Breast epithelium (tissue), 3 donors: ENCODE data around the gene ATP6V1F.

Experiments
- POLR2A ChIP-seq: fragments of 450-650 bp; IDR thresholded peaks from one replicate; pipeline ENCODE4 v1.6.1; 2016; ENCODE audit warnings: antibody characterized with exemption, mild to moderate bottlenecking, moderate library complexity
- TF ChIP-seq, protein P1 (sequence below), 3 donors: fragments of 450-650 bp; IDR thresholded peaks; one replicate each; pipeline ENCODE4 v1.5.1; 2016 to 2017; ENCODE audit warnings: antibody characterized with exemption in 3 of 3, mild to moderate bottlenecking in 3 of 3, moderate library complexity in 3 of 3

DNA sequence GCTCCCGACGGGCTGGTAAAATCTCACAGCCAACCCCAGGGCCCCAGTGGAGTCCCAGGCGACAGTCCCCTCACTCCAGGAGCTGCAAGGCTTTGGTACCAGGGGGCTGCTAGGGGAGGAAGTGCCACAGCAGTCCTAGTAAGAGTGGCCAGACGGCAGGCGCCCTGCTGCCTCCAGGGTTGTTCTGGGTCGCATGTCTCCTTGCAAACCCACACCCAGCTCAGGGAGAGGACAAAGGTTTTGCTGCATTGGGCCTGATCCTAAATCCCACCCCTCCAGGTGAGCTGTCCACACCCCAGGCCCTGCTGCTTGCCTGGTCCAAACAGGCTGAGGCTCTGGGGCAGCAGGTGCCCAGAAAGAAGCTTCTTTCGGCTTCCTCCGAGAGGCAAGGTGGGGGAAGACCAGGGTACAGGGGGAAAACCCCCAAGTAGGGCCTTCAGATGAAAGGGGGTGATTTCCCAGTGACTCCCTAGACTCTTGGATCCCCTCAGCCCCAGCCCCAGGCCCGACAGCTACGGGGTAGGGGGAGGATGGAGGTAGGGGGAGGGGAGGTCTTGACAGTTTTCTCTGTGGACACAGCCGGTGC, 52.0 kb downstream of the ATP6V1F start:
- TF ChIP-seq, protein P1, sequence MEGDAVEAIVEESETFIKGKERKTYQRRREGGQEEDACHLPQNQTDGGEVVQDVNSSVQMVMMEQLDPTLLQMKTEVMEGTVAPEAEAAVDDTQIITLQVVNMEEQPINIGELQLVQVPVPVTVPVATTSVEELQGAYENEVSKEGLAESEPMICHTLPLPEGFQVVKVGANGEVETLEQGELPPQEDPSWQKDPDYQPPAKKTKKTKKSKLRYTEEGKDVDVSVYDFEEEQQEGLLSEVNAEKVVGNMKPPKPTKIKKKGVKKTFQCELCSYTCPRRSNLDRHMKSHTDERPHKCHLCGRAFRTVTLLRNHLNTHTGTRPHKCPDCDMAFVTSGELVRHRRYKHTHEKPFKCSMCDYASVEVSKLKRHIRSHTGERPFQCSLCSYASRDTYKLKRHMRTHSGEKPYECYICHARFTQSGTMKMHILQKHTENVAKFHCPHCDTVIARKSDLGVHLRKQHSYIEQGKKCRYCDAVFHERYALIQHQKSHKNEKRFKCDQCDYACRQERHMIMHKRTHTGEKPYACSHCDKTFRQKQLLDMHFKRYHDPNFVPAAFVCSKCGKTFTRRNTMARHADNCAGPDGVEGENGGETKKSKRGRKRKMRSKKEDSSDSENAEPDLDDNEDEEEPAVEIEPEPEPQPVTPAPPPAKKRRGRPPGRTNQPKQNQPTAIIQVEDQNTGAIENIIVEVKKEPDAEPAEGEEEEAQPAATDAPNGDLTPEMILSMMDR (IDR thresholded peaks at IDR 0.05) = no peak
- no peak for TF ChIP-seq POLR2A
